Neural progenitor cell (in vitro differentiated cells): Measurements from ENCODE around the gene GNS.
A peak's percentile ranks its signal among the peaks of the same experiment; 100 is the strongest.

ENCODE experiments used
- EZH2 ChIP-seq: fragments of 200-600 bp; sonication (generic); IDR thresholded peaks from 2 replicates; pipeline ENCODE4 v1.6.1; 2017; ENCODE audit warnings: antibody characterized with exemption, mild to moderate bottlenecking, moderate library complexity
- EZH2phosphoT487 ChIP-seq: fragments of 200-600 bp; sonication (generic); IDR thresholded peaks from 2 replicates; pipeline ENCODE4 v1.6.1; 2017; ENCODE audit warnings: antibody characterized with exemption
- TF ChIP-seq, protein P1 (sequence below): fragments of 200-600 bp; sonication (generic); IDR thresholded peaks from 2 replicates; pipeline ENCODE4 v1.5.1; 2017; ENCODE audit warnings: antibody characterized with exemption, mild to moderate bottlenecking

DNA sequence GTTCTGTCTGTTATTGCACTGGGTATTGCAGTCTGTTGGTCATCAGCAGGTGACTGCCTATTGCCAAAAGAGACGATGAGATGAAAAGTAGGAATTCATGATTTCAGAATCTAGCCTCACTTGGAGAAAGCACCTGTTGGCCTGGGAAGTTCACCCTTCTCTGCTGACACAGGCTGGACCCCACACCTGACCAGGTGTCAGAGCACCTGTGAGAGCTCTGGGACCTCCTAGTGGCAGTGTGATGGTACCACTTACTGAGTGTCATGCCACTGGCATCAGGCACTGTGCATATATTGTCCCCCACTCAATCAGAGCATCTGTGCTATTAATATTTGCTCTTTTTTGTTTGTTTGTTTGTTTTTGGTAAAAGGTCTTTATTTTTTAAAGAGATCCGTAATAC, 81.0 kb downstream of the GNS start:
- TF ChIP-seq, protein P1, sequence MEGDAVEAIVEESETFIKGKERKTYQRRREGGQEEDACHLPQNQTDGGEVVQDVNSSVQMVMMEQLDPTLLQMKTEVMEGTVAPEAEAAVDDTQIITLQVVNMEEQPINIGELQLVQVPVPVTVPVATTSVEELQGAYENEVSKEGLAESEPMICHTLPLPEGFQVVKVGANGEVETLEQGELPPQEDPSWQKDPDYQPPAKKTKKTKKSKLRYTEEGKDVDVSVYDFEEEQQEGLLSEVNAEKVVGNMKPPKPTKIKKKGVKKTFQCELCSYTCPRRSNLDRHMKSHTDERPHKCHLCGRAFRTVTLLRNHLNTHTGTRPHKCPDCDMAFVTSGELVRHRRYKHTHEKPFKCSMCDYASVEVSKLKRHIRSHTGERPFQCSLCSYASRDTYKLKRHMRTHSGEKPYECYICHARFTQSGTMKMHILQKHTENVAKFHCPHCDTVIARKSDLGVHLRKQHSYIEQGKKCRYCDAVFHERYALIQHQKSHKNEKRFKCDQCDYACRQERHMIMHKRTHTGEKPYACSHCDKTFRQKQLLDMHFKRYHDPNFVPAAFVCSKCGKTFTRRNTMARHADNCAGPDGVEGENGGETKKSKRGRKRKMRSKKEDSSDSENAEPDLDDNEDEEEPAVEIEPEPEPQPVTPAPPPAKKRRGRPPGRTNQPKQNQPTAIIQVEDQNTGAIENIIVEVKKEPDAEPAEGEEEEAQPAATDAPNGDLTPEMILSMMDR = peak; percentile 9
- no peak for TF ChIP-seq EZH2
- no peak for TF ChIP-seq EZH2phosphoT487
